ENCODE results near the gene SPOCD1.

Gene SPOCD1

DNA sequence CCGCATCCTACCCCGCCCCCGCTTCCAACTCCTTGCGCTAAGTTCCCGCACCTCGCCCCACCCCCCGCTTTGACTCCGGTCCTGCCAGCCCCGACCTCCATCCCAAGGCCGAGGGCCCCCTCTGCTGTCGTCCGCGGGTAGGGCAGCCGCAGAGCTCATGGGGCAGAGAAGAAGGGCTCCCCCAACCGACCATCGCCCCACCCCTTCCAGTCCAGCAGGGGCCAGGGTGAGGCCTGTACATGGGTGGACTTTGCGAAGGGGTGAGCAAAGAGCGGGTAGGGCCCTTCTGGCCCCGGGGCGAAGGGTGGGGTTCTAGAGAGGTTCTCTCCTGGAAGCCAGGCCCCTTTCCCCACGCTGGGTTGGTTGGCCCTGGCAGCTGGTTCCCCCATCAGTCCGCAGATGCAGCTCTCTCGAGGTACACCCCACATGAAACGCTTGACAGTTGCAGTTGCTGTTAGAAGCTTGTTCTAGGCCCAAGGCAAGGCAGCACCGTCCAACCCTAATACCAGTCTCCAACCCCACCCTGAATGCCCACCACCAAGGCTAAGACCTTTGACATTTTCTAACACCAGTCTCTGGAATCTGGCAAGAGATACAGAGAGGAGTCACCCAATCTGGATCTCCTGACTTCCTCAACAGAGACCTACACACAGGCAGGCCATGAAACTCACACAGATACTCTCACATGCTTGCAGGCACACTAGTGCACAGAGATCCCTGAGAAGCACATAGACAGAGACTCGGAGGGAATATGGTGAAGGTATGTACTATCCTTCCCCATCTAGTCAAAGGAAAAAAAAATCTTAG lies 26.4 kb downstream of the SPOCD1 start:
- Histone ChIP-seq H3K9ac (ENCODE audit: low read length) (peak overlapping the region; percentile 80), H3K4me1 (ENCODE audit: control insufficient read depth, insufficient read depth, low read length) (peaks cover 19% of the 10 kb centered on the region)

DNA sequence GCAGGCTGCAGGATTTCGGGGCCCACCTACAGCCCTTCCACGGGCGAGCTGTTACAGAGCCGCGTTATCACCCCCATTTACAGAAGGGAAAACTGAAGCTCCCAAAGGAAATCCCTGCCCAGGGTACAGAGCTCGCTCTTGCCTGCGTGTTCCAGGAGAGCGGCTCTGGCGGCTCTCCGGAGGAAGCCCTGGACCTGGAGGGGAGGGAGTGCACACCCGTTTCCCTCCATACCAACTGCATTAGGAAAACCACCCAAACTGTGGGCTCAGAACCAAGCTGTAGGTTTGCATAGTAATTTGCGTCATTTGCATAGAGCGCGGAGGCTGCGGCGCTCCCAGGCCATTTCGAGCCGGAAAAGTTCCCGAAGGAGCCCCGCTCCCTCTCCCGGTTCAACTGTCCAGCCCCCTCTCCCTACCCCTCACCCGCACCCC lies 27.0 kb downstream of the SPOCD1 start:
- Histone ChIP-seq H3K9ac (ENCODE audit: low read length) (peak overlapping the region; percentile 80), H3K9me3 (ENCODE audit: control insufficient read depth, low read length) (no peaks in the 10 kb centered on the region), H3K27me3 (ENCODE audit: control insufficient read depth, insufficient read depth, low read length) (no peaks in the 10 kb centered on the region), H3K36me3 (ENCODE audit: control insufficient read depth, insufficient read depth, low read length) (no peaks in the 10 kb centered on the region), H3K4me1 (ENCODE audit: control insufficient read depth, insufficient read depth, low read length) (peaks cover 19% of the 10 kb centered on the region), H3K4me3 (ENCODE audit: low read length) (peak overlapping the region; percentile 59)

More for the DNA sequence above, 26.4 kb downstream of the SPOCD1 start:
- H3K36me3 ChIP-seq (ENCODE audit: control insufficient read depth, insufficient read depth, low read length) = no peaks in the 10 kb centered on the region
- no peaks in the 10 kb centered on the region for H3K9me3 ChIP-seq (ENCODE audit: control insufficient read depth, low read length)
- H3K4me3 ChIP-seq (ENCODE audit: low read length) = peak overlapping the region; percentile 59
- no peaks in the 10 kb centered on the region for H3K27me3 ChIP-seq (ENCODE audit: control insufficient read depth, insufficient read depth, low read length)

- peak overlapping the region; percentile 80 for H3K9ac ChIP-seq (ENCODE audit: low read length)
- H3K36me3 ChIP-seq (ENCODE audit: control insufficient read depth, insufficient read depth, low read length) = no peaks in the 10 kb centered on the region
- H3K9me3 ChIP-seq (ENCODE audit: control insufficient read depth, low read length) = no peaks in the 10 kb centered on the region
- H3K4me1 ChIP-seq (ENCODE audit: control insufficient read depth, insufficient read depth, low read length) = peaks cover 19% of the 10 kb centered on the region
- no peaks in the 10 kb centered on the region for H3K27me3 ChIP-seq (ENCODE audit: control insufficient read depth, insufficient read depth, low read length)
- peak overlapping the region; percentile 59 for H3K4me3 ChIP-seq (ENCODE audit: low read length)
These were observed 27.5 kb downstream of the SPOCD1 start for GRCh38 chr1:31788138-31788824.

DNA sequence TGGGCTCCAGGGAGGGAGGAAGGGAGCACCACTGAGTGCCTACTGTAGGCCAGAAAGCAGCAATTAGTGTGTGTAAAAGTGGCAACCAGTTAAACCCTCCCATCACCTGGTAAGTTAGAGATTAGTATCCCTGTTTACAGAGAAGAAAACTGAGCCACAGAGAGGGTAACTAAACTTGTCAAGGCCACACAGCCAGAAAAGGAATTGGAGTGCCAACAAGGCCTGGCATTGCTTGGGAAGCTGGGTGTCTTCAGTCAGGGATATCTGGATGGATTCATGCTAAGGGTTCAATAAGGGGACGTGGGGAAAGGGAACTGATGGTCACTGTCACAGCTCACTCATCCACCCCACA lies 28.1 kb downstream of the SPOCD1 start:
- Histone ChIP-seq H3K4me3 (ENCODE audit: low read length) (no peak overlapping the region), H3K36me3 (ENCODE audit: control insufficient read depth, insufficient read depth, low read length) (no peaks in the 10 kb centered on the region), H3K27me3 (ENCODE audit: control insufficient read depth, insufficient read depth, low read length) (no peaks in the 10 kb centered on the region), H3K4me1 (ENCODE audit: control insufficient read depth, insufficient read depth, low read length) (peaks cover 19% of the 10 kb centered on the region), H3K9me3 (ENCODE audit: control insufficient read depth, low read length) (no peaks in the 10 kb centered on the region), H3K9ac (ENCODE audit: low read length) (no peak overlapping the region)

DNA sequence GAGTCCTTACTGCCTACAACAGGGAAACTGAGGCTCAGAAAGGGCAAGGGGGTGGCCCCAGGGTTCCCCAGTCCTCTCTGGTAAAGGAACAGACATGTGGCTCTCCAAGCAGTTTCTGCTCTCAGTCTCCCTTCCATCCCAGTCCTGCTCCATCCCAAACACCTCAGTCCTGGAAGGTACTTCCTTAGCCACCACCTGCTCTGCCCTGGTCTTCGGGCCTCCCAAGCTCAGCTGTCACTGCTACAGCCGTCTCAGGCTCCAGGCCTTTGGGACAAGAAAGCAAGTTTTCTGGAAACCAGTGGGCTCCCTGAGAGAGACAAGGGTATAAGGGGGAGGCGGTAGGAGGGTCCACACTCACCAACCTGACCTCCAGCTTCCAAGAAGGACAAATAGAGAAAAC lies 28.6 kb downstream of the SPOCD1 start:
- Histone ChIP-seq H3K36me3 (ENCODE audit: control insufficient read depth, insufficient read depth, low read length) (no peaks in the 10 kb centered on the region), H3K9ac (ENCODE audit: low read length) (no peak overlapping the region), H3K4me1 (ENCODE audit: control insufficient read depth, insufficient read depth, low read length) (peaks cover 19% of the 10 kb centered on the region), H3K27me3 (ENCODE audit: control insufficient read depth, insufficient read depth, low read length) (no peaks in the 10 kb centered on the region), H3K4me3 (ENCODE audit: low read length) (no peak overlapping the region), H3K9me3 (ENCODE audit: control insufficient read depth, low read length) (no peaks in the 10 kb centered on the region)

GRCh38 chr1:31786366-31787060 lies 29.3 kb downstream of the SPOCD1 start:
- no peak overlapping the region for H3K9ac ChIP-seq (ENCODE audit: low read length)
- H3K4me3 ChIP-seq (ENCODE audit: low read length) = no peak overlapping the region
- H3K36me3 ChIP-seq (ENCODE audit: control insufficient read depth, insufficient read depth, low read length) = no peaks in the 10 kb centered on the region
- no peaks in the 10 kb centered on the region for H3K27me3 ChIP-seq (ENCODE audit: control insufficient read depth, insufficient read depth, low read length)
- peaks cover 22% of the 10 kb centered on the region for H3K4me1 ChIP-seq (ENCODE audit: control insufficient read depth, insufficient read depth, low read length)
- H3K9me3 ChIP-seq (ENCODE audit: control insufficient read depth, low read length) = no peaks in the 10 kb centered on the region

- Histone ChIP-seq H3K9ac (ENCODE audit: low read length) (no peak overlapping the region), H3K27me3 (ENCODE audit: control insufficient read depth, insufficient read depth, low read length) (no peaks in the 10 kb centered on the region), H3K4me1 (ENCODE audit: control insufficient read depth, insufficient read depth, low read length) (peaks cover 27% of the 10 kb centered on the region), H3K9me3 (ENCODE audit: control insufficient read depth, low read length) (no peaks in the 10 kb centered on the region), H3K36me3 (ENCODE audit: control insufficient read depth, insufficient read depth, low read length) (no peaks in the 10 kb centered on the region), H3K4me3 (ENCODE audit: low read length) (no peak overlapping the region)
These were observed 29.9 kb downstream of the SPOCD1 start for GRCh38 chr1:31785947-31786290.

DNA sequence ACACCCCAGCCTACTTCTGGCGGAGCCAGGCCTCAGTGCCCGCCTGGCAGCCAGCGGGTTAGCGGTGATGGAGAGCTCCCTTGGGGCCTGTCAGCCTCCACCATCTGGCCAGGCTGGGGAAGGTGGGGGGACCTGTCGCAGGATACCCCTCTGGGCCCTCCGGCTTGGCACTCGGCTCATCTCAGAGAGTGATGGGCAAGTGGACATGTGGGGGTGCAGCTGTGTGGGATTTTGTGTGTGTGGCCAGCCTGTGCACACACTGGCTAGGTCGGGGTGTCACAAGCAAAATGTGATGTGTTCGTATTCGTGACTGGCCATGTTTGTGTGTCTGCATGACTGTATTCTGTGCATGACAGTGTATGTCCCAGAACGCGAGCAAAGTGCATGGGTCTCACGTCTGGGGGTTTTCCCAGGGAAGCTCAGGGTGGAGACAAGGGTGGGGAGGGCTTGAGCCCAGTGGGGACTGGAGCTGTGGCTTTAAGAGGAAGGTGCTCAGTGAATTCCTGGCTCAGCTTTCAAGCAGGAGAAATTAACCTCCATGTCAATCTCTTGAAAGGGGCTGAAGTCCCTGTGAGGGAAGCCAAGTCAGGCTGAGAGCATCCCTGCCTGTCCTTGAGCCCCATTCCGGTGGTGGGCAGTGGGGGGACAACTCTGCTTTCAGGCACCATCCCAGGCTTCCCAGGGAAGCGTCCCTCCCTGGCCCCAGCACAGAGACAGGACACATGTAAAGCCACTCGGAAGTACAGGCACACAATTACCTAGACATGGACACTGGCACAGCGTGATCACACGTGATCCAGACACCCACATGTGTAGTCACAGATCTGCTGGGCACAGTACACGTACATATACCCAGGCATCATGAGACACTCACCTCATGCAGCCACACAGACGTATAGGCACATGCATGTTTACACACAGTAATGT lies 30.5 kb downstream of the SPOCD1 start:
- Histone ChIP-seq H3K27me3 (ENCODE audit: control insufficient read depth, insufficient read depth, low read length) (no peaks in the 10 kb centered on the region), H3K4me3 (ENCODE audit: low read length) (no peak overlapping the region), H3K4me1 (ENCODE audit: control insufficient read depth, insufficient read depth, low read length) (peaks cover 27% of the 10 kb centered on the region), H3K9ac (ENCODE audit: low read length) (no peak overlapping the region), H3K36me3 (ENCODE audit: control insufficient read depth, insufficient read depth, low read length) (no peaks in the 10 kb centered on the region), H3K9me3 (ENCODE audit: control insufficient read depth, low read length) (no peaks in the 10 kb centered on the region)

DNA sequence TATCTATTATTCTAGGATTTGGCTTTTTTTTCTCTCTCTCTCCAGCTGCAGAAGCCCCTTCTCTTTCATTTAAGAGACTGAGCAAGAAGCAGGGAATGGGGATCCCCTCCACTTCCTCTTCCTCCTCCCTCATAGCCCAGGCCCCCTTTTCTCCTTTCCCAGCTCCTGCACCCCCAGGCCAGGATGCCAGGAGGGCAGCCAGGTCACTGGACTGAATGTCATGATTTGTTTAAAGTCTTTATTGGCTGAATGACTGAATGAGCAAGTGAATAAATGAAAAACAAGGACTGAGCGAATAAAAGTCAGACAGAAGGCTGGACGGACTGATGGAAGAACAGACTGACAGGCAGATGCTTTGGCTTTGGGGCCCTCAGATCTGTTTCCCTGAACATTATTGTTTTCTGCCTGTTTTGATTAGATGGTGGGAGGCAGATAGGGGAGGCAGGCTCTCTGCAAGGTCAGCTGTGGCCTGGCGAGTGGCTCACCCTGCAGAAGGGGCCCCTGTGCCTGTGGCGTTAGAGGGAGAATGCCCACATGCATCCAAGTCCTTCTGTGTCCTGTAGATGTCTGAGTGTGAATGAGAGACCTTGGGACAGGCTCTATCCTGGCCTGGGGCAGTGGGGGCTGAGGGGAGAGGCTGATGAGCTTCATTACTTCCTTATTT lies 31.3 kb downstream of the SPOCD1 start:
- H3K9ac ChIP-seq (ENCODE audit: low read length) = no peak overlapping the region
- no peak overlapping the region for H3K4me3 ChIP-seq (ENCODE audit: low read length)
- H3K4me1 ChIP-seq (ENCODE audit: control insufficient read depth, insufficient read depth, low read length) = peaks cover 27% of the 10 kb centered on the region
- H3K27me3 ChIP-seq (ENCODE audit: control insufficient read depth, insufficient read depth, low read length) = no peaks in the 10 kb centered on the region
- no peaks in the 10 kb centered on the region for H3K9me3 ChIP-seq (ENCODE audit: control insufficient read depth, low read length)
- H3K36me3 ChIP-seq (ENCODE audit: control insufficient read depth, insufficient read depth, low read length) = no peaks in the 10 kb centered on the region

DNA sequence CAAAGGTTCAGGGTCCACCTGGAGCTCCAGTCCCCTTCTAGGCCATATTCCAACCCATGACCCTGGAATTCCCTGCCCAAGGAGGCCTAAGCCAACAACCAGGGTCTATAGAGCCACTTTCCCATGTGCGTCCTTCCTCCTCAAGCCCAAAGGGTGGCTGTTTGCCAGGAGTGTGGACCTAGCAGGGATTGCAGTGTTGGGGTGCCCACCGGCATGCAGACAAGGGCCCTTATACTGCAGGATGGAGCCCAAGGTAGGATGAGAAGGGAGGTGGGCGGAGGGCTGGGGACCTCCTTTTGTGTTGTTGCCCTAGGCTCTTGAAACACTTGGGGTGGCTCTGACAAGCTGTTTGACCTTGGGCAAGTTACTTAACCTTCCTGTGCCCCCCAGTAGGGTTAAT lies 32.0 kb downstream of the SPOCD1 start:
- Histone ChIP-seq H3K9ac (ENCODE audit: low read length) (no peak overlapping the region), H3K36me3 (ENCODE audit: control insufficient read depth, insufficient read depth, low read length) (no peaks in the 10 kb centered on the region), H3K4me1 (ENCODE audit: control insufficient read depth, insufficient read depth, low read length) (peaks cover 25% of the 10 kb centered on the region)

More for the DNA sequence above, 32.0 kb downstream of the SPOCD1 start:
- no peaks in the 10 kb centered on the region for H3K9me3 ChIP-seq (ENCODE audit: control insufficient read depth, low read length)
- H3K4me3 ChIP-seq (ENCODE audit: low read length) = no peak overlapping the region
- H3K27me3 ChIP-seq (ENCODE audit: control insufficient read depth, insufficient read depth, low read length) = no peaks in the 10 kb centered on the region

Measured in mucosa of stomach (tissue), 1 donor.